ENCODE measurements around the gene ZNF579.
"Not testable (repeated sequence)": the region's sequence is repeated elsewhere in the genome, so short reads cannot be mapped to it uniquely, and the experiment has no call there.

Gene ZNF579

DNA sequence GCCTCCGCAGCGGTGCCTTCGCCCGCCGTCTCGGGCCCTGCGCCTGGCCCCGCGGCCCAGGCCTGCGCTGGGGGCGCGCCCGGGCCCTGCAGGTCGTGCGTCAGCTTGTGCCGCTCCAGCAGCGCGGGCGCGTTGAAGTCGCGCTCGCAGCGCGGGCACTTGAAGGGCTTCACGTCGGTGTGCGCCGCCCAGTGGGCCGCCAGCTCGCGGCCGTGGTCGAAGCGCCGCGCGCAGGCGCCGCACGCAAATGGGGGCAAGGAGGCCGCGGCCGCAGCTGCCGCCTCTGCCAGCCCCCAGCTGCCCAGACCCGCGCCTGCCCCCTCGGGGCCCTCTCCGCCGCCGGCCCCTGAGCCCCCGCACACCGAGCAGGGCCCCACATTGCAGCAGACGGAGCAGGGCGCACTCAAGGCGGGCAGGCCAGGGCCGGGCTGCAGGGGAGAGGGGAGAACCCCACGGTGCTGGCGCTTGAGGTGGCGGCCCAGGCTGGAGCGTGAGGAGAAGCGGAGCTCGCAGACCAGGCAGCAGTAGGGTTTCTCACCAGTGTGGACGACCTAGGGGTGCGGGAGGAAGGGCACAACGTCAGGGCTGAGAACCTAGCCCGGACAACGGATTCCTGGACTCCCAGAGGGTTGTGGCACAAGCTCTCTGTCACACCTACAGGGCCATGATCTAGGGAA, 12.6 kb upstream of the ZNF579 start:
- DNase-seq (ENCODE audit: low read depth in 2 of 2): no peak

DNA sequence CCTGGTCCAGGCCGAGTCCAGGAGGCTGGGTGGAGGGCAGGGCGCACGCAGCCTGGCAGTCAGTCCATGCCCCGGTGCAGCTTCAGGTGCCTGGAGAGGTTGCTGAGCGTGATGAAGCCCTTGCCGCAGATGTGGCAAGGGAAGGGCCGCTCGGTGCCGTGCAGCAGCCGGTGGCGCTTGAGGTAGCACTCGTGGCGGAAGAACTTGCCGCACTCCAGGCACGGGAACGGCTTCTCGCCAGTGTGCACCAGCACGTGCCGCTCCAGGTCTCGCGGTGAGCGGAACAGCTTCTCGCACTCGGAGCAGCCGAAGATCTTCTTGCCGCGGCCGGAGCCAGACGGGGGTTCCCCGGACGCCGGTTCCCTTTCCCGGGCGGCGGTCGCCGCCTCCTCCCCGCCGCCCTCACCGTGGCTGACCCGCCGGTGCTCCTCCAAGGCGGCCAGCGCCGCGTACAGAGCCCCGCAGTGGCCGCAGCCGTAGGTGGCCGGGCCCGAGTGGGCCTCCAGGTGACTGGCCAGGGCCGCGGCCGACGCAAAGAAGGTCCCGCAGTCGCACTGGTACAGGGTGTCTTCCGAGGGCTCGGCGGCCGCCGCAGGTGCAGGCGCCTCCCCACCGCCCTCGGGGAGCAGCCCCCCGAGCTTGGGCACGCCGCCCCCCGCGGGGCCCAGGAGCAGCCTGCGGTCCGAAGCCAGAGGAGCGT, 11.9 kb upstream of the ZNF579 start:
- DNase-seq (ENCODE audit: low read depth in 2 of 2): no peak

DNA sequence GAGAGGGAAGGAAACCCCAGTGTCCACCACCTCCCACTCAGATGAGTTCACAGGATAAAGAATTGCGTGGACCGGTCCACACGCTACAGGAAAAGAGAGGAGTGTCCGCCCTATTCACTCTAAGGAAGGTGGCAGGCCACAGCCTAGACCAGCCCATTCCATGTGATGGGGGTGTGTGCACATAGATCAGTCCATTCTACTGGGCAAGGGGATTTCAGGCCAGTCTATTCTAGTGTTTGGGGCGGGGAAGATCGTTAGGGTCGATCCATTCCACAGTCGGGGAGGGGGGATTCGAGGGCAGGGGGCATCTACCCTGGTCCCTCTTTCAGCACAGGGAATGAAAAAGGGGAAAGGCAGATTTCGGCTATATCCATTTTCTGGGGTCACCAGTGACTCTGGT, 10.9 kb upstream of the ZNF579 start:
- no peak for DNase-seq (ENCODE audit: low read depth in 2 of 2)

DNA sequence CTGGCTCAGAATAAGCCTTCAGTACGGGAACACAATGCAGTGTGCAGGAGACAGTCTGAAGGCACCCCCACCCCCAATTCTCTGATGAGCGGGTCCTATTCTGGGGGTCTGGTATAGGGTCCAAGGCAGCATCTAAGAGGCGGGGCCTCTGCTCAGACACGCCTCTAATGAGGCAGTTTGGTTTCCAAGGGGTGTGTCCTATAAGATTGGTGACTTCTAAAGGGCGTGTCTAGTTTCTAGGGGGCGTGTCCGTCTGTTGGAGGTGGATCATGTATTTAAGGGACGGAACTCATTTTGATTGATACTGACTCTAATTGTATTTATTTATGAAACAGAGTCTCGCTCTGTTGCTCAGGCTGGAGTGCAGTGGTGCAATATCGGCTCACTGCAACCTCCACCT, 10.0 kb upstream of the ZNF579 start:
- DNase-seq (ENCODE audit: low read depth in 2 of 2): no peak

DNA sequence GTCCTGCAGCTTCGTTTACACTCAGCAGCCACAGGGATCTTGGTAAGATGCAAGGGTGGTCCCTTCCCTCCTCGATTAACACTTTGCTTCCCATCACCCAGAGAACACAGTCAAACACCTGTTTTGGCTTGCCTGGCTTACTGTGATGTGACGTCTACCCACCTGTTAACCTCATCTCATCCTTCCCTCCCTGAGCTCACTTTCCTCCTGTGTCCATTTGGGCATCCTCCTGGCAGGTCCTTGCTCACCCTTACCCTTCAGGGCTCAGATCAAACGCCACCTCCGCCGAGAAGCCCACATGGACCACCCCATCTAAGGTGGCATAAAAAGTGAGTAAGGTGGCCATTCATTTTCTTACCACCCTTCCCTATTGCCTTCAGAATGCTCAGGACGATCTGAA, 9.5 kb upstream of the ZNF579 start:
- no peak for DNase-seq (ENCODE audit: low read depth in 2 of 2)

DNA sequence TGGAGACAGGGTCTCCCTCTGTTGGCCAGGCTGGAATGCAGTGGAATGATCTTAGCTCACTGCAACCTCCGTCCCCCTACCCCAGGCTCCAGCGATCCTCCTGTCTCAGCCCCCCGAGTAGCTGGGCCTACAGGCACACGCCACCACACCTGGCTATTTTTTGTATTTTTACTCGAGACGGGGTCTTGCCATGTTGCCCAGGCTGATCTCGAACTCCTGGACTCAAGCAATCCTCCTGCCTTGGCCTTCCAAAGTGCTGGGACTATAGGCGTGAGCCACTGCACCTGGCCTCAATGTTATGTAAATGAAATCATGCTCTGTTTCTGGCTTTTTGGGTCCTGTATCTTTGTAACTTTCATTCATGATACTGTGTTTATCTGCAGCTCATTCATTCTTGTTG, 8.1 kb upstream of the ZNF579 start:
- no peak for DNase-seq (ENCODE audit: low read depth in 2 of 2)

DNA sequence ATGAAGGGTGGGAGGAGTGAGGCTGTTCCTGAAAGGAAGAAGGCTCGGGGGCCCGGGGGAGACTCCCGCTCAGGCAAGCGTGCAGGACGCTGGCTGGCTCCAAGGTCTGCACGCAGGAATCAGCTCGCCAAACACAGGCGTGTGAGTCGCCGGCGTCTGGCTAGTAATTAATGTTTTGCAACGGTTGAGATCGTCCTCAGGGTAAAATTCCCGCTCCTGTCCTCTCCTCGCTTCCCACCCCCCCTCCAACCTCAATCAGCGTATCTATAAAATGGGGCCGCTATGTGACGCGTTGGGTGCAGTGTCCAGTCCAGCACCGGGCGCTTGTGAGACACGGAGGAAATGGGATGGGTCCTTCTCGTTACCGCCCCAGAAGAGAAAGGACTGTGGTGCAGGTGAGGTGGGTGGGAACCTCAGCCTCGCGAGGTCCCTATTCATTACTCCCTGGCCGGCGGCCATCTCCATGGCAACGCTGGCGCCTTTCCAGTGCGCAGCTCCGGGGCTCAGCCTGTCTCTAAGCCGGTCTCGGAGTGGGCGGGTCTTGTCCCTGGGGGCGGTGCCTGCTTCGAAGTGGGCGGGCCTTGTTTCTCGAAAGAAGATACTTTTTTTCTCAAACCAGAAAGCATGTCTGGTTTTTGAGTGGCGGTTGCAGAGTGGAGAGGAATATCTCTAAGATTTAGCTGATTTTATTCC, 6.5 kb upstream of the ZNF579 start:
- peak; percentile 80 to 86 for DNase-seq (ENCODE audit: low read depth in 2 of 2)

DNA sequence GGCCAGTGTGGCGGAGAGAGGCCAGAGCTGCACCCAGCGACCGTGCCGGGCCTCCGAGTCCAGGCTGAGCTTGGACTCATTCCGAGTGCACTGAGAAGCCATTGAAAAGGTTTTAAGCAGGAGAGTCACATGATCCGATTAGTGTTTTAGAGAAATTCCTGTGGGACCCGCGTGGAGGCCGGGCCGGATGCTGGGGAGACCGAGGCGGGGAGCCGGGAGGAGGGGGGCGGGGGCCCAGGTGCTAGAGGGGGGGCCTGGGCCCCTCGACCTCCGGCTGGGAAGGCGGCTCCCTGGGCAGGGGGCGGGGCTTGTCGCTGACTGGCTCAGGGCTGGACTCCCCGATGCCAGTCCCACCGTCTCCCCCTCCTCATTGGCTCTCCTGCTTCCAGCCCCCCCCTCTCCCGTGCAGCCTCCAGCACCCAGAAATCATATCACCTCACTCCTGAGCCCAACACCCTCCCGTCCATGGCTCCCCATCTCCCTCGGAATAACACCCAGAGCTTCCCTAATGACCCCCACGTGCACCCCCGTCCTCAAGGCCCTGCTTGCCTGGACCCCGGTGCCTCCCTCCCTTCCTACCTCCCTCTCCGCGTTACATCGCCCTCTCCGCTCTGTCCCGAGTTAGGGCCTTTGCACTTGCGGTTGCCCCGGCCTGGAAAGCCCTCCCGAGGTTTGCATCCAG, 5.2 kb upstream of the ZNF579 start:
- no peak for DNase-seq (ENCODE audit: low read depth in 2 of 2)

DNA sequence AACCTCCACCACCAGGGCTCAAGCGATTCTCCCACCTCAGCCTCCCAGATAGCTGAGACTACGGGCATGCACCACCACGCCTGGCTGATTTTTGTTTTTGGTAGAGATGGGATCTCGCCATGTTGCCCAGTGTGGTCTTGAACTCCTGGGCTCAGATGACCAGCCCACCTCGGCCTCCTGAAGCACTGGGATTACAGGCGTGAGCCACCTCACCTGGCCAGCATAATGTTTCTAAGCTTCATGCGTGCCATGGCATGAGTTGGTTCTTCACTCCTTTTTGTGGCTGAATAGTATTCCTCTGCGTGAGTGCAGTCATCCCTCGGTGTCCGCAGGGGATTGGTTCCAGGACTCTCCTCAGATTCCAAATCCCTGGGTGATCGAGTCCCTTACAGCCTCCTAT, 4.2 kb upstream of the ZNF579 start:
- DNase-seq (ENCODE audit: low read depth in 2 of 2): no peak

DNA sequence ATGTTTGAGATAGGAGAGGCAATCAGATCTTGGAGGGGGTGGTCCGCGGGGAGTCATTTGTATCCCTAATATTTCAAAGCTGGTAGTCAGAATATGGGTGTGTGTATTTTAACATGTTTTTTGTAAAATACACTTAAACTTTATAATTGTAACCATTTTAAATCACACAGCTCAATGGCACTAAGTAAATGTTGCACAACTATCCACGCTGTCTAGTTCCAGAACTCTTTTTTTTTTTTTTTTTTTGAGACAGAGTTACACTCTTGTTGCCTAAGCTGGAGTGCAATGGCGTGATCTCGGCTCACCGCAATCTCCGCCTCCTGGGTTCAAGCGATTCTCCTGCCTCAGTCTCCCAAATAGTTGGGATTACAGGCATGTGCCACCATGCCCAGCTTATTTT, 3.2 kb upstream of the ZNF579 start:
- not testable (repeated sequence) for DNase-seq (ENCODE audit: low read depth in 2 of 2)

DNA sequence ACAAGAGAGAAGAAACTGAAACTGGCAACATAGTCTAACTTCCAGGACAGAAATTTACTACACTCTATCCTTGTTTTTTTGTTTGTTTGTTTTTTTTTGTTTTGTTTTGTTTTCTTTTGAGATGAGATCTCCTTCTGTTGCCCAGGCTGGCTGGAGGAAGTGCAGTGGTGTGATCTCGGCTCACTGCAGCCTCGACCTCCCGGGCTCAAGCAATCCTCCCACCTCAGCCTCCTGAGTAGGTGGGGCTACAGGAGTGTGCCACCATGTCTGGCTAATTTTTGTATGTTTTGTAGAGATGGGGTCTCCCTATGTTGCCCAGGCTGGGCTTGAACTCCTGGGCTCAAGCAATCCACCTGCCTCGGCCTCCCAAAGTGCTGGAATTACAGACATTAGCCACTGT, 1.6 kb upstream of the ZNF579 start:
- DNase-seq (ENCODE audit: low read depth in 2 of 2): not testable (repeated sequence)

DNA sequence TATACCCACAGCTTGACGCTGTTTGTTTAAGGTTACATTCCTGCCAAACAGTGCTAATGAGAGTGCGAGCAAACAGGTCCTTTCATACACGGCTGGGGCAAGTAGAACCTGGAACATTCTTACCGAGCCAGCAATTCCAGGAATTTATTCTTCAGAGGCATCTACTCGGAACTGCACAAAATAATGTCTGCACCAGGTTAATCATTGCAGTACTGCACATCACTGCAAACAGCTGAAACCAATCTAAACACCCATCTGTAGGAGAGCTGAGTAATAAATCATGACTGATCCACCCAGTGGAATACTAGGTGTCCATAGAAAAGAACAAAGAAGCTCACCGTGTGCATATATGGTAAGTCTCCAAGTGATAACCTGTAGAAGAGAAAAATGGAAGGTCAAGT, 1.2 kb upstream of the ZNF579 start:
- no peak for DNase-seq (ENCODE audit: low read depth in 2 of 2)

DNA sequence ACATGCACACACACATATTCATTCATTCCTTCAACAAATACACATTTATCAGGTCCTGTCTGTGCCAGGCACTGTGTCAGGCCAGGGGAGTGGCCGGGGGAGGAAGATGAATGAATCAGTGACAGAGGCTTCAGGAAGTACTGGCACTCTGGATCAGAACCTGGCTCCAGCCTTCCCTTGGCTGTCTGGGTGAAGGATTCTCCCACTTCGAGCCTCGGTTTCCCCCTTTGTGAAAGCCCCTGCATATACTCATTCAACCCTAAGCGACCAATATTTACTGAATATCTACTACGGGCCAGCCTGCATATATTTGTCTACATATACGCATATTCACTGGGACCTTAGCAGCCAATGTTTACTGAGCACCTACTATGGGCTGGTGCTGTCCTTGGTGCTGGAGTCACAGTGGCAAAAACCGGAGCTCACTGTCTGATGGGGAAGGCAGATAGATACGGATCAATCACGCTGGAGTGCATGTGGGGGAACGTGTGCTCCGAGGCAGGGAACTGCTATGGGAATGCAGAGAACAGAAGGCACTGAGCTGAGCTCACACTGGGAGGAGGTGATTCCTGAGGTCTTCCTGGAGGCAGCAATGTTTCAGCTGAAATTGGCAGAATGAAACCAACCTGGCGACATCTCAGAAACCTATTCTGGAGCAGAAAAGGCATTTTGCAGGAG, 636 bp upstream of the ZNF579 start:
- no peak for DNase-seq (ENCODE audit: low read depth in 2 of 2)

DNA sequence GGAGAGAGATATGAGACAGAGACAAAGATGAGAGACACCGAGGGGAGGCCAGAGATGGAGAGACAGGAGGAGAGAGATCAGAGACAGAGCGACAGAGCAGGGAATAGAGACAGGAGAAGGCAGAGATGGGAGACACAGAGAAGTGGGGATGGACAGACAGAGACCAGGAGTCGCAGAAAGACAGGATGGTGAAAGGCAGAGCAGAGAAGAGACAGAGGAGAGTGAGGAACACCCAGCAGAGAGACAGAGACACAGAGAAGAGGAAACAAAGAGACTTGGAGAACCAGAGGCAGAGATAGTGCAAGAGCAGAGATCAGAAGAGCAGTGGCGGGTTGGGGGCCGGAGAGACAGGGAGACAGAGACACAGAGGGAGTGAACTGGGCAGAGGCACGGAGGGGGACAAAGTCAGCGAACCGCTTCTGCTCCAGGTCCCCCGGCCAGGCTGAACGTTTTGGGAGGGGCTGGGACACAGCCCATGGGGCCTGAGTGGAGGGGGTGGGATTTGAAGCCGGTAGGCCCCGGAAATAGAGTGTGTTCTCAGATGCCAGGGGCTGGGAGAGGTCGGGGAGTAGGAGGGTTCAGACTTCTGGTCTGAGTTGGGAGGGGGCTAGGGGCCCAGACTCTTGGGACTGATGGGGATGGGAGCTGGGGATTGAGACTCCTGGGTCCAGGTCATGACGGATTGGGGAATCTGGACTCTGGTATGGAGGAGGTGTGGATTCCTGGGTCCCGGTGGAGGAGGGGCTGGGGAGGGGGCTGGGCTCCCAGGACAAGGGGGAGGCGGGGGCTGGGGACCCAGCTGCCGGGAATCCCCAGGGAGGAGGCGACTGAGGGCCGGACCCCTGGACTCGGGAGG, 654 bp downstream of the ZNF579 start:
- DNase-seq (ENCODE audit: low read depth in 2 of 2): no peak

DNA sequence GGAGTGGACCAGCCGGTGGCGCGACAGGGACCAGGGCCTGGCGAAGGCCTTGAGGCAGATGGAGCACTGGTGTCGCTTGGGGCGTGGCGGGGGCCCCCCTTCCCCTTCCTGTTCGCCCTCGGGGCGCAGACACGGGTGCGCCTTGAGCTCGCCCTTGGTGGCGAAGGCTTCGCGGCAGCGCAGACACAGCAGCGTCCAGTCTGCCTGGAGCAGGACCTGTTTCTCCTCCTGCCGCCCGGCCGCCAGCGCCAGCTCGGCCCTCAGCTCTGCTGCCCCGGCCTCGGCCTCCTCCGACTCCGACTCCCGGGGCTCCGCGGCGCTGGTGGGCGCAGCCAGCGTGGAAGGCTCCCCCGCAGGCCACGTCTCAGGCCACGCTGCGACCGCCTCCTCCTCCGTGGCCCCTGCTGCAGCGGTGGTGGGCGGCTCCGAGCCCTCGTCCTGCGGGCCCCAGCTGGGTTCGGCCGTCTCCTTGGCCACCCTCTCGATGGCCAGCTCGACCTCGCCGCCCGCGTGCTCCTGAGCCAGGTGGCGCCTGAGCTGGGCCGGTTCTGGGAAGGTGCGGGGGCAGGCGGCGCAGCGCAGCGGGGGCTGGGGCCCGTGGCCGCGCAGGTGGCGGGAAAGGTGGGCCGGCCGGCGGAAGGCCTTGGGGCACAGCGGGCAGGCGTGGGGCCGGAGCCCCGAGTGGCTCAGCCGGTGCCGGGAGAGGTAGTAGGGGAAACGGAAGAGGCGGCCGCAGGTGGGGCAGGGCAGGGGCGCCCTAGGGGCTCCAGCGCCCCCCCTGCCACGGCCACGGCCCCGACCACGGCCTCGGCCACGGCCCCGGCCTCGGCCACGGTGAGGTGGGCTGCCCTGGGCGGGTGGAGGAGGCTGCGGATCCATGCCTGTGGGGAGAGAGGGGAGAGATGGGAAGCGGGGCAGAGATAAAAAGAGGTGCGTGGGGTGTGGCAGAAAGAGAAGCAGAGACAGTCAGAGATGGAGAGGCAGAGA, 1.6 kb downstream of the ZNF579 start:
- DNase-seq (ENCODE audit: low read depth in 2 of 2): no peak

DNA sequence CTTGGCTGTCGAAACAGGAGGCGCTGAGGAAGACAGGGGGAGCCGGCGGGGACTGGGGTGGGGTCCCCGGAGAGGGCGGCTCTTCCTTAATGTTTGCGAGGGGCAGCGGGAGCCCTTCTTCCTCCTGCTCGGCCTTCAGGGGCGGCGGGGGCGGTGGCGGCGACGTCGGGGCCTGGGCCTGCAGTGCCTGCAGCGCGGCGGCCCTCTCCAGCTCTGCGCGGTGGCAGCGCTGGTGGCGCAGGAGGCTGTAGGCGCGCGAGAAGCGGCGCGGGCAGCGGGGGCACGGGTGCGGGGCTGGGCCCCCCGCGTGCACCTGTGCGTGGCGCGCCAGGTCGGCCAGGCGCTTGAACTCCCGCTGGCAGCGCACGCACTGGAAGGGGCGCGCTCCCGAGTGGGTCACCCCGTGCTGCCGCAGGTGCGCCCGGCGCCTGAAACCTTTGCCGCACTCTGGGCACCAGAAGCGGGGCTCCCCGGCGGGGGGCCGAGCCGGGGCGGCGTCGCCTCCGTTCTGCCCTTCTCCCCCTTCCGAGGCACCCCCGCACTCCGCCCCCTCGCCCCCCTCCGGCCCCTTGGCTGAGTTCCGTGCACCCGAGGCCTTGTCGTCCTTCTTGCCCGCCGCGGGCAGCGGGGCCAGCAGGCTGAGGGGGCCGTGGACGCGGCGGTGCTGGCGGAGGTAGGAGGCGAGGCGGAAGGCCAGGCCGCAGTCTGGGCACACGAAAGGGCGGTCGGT, 2.5 kb downstream of the ZNF579 start:
- no peak for DNase-seq (ENCODE audit: low read depth in 2 of 2)

DNA sequence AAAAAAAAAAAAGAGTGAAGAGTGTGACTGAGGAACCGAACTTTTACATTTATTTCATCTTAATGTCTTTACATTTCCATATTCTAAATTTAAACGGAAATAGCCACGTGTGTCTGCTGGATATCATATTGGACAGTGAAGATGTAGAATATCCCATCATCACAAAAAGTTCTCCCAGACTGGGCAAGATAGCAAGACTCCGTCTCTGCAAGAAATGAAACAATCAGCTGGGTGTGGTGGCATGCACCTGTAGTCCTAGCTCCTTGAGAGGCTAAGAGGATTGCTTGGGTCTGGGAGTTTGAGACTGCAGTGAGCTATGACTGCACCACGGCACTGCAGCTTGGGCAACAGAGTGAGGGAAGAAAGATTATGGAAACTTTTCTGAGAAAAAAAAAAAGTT, 3.9 kb downstream of the ZNF579 start:
- no peak for DNase-seq (ENCODE audit: low read depth in 2 of 2)

DNA sequence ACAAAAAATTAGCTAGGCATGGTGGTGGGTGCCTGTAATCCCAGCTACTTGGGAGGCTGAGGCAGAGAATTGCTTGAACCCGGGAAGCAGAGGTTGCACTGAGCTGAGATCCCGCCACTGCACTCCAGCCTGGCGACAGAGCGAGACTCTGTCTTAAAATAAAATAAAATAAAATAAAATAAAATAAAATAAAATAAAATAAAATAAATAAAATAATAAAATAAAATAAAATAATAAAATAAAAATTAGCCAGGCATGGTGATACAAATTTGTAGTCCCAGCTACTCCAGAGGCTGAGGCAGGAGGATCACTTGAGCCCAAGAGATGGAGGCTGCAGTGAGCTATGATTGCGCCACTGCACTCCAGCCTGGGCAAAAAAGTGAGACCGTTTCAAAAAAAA, 6.7 kb downstream of the ZNF579 start:
- not testable (repeated sequence) for DNase-seq (ENCODE audit: low read depth in 2 of 2)

DNA sequence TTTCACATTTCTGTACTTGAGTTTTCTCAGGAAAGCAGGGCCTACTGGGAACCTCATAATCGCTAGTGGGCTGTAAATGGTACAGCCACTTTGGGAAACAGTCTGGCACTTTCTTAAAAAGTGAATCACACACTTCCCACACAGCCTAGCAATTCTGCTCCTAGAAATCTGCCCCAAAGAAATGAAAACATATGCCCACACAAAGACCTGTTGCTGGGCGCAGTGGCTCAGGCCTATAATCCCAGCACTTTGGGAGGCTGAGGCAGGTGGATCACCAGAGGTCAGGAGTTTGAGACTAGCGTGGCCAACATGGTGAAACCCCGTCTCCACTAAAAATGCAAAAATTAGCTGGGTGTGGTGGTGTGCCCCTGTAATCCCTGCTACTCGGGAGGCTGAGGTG, 11.2 kb downstream of the ZNF579 start:
- not testable (repeated sequence) for DNase-seq (ENCODE audit: low read depth in 2 of 2)
